CD4-positive, alpha-beta T cell (primary cell): Measurements from ENCODE around the gene PCDH1. TPM values are rescaled to one million over a fixed set of nuclear protein-coding genes. Genes with fewer than 3 reads are reported as not detected.
"Not testable (repeated sequence)": the region's sequence is repeated elsewhere in the genome, so short reads cannot be mapped to it uniquely, and the experiment has no call there.

Experiments
- ATAC-seq: fragments of 200-7000 bp; cut with Tn5 transposase; one replicate; pipeline ENCODE4 v1.10.0; 2022; ENCODE audit warnings: mild to moderate bottlenecking; ENCODE audit not compliant: poor library complexity
- CTCF ChIA-PET: fragments of 350-600 bp; sonication (Branson Sonifier 250); formaldehyde crosslinking; loops from one replicate; lab custom pipeline; 2021; ENCODE audit warnings: antibody characterized with exemption, inconsistent platforms; lab: Charles Lee
- POLR2A ChIA-PET: fragments of 350-600 bp; sonication (Branson Sonifier 250); formaldehyde crosslinking; loops from one replicate; lab custom pipeline; 2021; ENCODE audit warnings: antibody characterized with exemption, inconsistent platforms; lab: Charles Lee
- DNase-seq, 14 experiments: peaks; one replicate each; pipeline ENCODE4 v3.0.0-alpha.2; 2013 to 2020; ENCODE audit warnings: mixed read lengths in 2 of 14
- H3K27ac ChIP-seq, 2 donors: one replicate each; pipeline versions ENCODE4 v1.5.1 to v1.7.0; 2013; ENCODE audit warnings: low read length in 2 of 2, low read depth in 1 of 2, mild to moderate bottlenecking in 1 of 2
- H3K27me3 ChIP-seq, 2 experiments: 1 replicate in 1 of 2; 2 replicates in 1 of 2; pipeline versions ENCODE4 v1.6.1 to v1.7.0; 2013; ENCODE audit warnings: low read length in 2 of 2, control low read depth in 1 of 2, mild to moderate bottlenecking in 1 of 2, moderate library complexity in 1 of 2; ENCODE audit not compliant: insufficient read depth in 2 of 2, control insufficient read depth in 1 of 2
- H3K36me3 ChIP-seq: one replicate; pipeline ENCODE4 v1.6.1; 2013; ENCODE audit warnings: low read length, control low read depth; ENCODE audit not compliant: insufficient read depth
- H3K4me1 ChIP-seq: one replicate; pipeline ENCODE4 v1.6.1; 2013; ENCODE audit warnings: low read length, control low read depth; ENCODE audit not compliant: insufficient read depth
- H3K4me3 ChIP-seq: one replicate; pipeline ENCODE4 v1.5.1; 2013; ENCODE audit warnings: mild to moderate bottlenecking, low read length, moderate library complexity
- H3K9me3 ChIP-seq, 2 experiments: 1 replicate in 1 of 2; 2 replicates in 1 of 2; pipeline versions ENCODE4 v1.6.1 to v1.7.0; 2013; ENCODE audit warnings: low read length in 2 of 2, mild to moderate bottlenecking in 2 of 2, control low read depth in 1 of 2, moderate library complexity in 1 of 2; ENCODE audit not compliant: control insufficient read depth in 1 of 2, insufficient read depth in 1 of 2
- H3K27ac Mint-ChIP-seq: one replicate; pipeline ENCODE4 v1.8.0; 2020; ENCODE audit warnings: mixed read lengths
- H3K27me3 Mint-ChIP-seq: one replicate; pipeline ENCODE4 v1.8.0; 2021; ENCODE audit warnings: mixed read lengths
- H3K36me3 Mint-ChIP-seq: one replicate; pipeline ENCODE4 v1.8.0; 2021; ENCODE audit warnings: low read depth, mixed read lengths
- H3K4me1 Mint-ChIP-seq: one replicate; pipeline ENCODE4 v1.8.0; 2021; ENCODE audit warnings: low read depth, mixed read lengths
- H3K4me3 Mint-ChIP-seq: one replicate; pipeline ENCODE4 v1.8.0; 2020; ENCODE audit warnings: mild to moderate bottlenecking, mixed read lengths
- H3K9me3 Mint-ChIP-seq: one replicate; pipeline ENCODE4 v1.8.0; 2020; ENCODE audit warnings: mixed read lengths
- intact Hi-C, 2 experiments: fragments of 100-400 bp; cut with DNase I in 1 of 2; cut with micrococcal nuclease in 1 of 2; formaldehyde crosslinking; loops; one replicate each; pipeline versions ENCODE4 v1.15.1 to v1.9.0; 2023 to 2025; cut with DNase I, micrococcal nuclease
- total RNA-seq, 174 experiments: library from RNA in 2 of 174; stranded (reverse) in 2 of 174; gene quantifications; one replicate each; pipeline ENCODE4 v1.2.3 and lab custom pipeline; 2021 to 2026
- TF ChIP-seq, protein P1 (sequence below): fragments of 200-600 bp; IDR thresholded peaks from one replicate; pipeline ENCODE4 v1.8.0; 2022; ENCODE audit warnings: antibody characterized with exemption, mild to moderate bottlenecking

Gene PCDH1
- total RNA-seq, 2 experiments from 2014 or later: 0.17 TPM; not detected in 1

DNA sequence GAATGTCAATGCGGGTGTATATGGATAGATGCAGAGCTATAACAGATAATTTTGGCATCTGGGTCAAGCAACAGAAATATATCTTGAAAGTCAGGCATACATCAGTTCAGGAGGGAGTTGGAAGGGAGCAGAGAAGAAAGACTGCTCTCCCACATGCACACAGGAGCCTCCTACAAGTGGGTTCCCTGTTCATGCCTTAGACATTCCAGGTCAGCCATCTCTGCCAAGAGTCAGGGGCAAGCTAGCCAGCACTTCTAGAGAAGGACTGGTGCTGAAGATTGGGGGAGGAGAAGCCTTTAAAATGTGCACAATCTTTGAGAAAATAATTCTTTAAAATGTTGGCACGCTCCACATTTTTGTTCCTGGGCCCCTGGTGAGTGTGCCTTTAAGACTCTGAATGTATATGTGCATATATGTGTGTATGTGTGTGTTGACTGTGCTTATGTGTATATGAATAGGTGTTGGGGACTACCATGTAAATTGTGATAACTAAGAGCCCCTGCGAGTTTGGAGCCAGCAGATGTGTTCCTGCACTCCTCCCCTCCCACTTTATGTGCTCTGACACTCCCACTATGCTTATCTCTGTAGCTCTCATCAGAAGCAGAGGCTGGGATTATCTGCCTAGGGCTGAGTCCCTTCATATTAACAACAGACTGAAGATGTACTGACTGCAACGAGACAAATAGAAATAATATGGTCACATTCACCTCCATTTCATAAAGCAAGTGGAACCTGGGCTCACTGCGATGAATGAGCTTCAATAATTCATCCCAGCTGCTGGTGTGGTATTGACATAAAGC lies 24.0 kb upstream of the PCDH1 start:
- Mint-ChIP-seq H3K9me3 (no peaks in the 10 kb centered on the region), H3K27me3 (peaks cover 29% of the 10 kb centered on the region), H3K4me3 (no peak overlapping the region), H3K4me1 (no peaks in the 10 kb centered on the region), H3K27ac (no peak overlapping the region), H3K36me3 (no peaks in the 10 kb centered on the region)
- intact Hi-C loops: no loop called here
- ATAC-seq: no peak
- H3K4me1 ChIP-seq: no peaks in the 10 kb centered on the region
- no peaks in the 10 kb centered on the region for H3K9me3 ChIP-seq
- H3K4me3 ChIP-seq: no peak overlapping the region
- H3K27me3 ChIP-seq: peaks cover 0 to 4% of the 10 kb centered on the region in 2 experiments
- no peaks in the 10 kb centered on the region for H3K36me3 ChIP-seq
- CTCF ChIA-PET: no interaction called here
- no peak for DNase-seq
- POLR2A ChIA-PET: no interaction called here
- TF ChIP-seq, protein P1, sequence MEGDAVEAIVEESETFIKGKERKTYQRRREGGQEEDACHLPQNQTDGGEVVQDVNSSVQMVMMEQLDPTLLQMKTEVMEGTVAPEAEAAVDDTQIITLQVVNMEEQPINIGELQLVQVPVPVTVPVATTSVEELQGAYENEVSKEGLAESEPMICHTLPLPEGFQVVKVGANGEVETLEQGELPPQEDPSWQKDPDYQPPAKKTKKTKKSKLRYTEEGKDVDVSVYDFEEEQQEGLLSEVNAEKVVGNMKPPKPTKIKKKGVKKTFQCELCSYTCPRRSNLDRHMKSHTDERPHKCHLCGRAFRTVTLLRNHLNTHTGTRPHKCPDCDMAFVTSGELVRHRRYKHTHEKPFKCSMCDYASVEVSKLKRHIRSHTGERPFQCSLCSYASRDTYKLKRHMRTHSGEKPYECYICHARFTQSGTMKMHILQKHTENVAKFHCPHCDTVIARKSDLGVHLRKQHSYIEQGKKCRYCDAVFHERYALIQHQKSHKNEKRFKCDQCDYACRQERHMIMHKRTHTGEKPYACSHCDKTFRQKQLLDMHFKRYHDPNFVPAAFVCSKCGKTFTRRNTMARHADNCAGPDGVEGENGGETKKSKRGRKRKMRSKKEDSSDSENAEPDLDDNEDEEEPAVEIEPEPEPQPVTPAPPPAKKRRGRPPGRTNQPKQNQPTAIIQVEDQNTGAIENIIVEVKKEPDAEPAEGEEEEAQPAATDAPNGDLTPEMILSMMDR: no peak
- no peak overlapping the region for H3K27ac ChIP-seq

DNA sequence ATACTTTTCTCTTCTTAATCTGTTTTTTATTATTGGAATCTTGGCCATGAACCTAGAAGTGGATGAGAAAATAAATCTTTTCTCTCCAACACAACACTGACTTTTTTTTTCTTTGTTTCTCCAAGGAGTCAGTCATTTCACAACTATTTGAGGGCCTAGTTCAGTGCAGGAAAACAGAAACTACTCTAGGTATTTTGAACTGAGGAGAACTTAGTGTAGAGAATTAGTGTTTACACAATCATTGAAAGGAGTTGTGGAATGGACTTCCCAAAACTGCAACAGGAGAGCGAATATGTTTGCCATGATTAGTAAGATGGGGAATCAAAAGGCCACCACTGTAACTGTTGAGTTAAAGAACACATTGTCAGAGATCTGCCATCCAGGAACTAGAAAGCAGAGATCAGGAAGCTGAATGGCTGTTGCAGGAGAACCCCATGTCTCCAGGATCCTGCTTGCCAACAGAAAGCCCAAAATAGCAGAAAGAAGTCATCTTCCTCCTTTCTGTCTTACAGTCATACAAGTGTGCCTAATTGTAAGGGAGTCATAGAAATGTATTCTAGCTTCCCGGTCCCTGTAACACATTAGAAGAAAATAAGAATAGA lies 20.3 kb upstream of the PCDH1 start:
- intact Hi-C loops: no loop called here
- Histone ChIP-seq H3K27me3 (peaks cover 0 to 4% of the 10 kb centered on the region in 2 experiments), H3K27ac (no peak overlapping the region), H3K9me3 (no peaks in the 10 kb centered on the region), H3K4me1 (no peaks in the 10 kb centered on the region), H3K36me3 (no peaks in the 10 kb centered on the region), H3K4me3 (no peak overlapping the region)
- Mint-ChIP-seq H3K9me3 (no peaks in the 10 kb centered on the region), H3K27ac (no peak overlapping the region), H3K4me3 (no peak overlapping the region), H3K4me1 (no peaks in the 10 kb centered on the region), H3K27me3 (peaks cover 27% of the 10 kb centered on the region), H3K36me3 (no peaks in the 10 kb centered on the region)
- ATAC-seq: no peak
- POLR2A ChIA-PET: no interaction called here
- CTCF ChIA-PET: no interaction called here
- DNase-seq: no peak
- TF ChIP-seq, protein P1: no peak

DNA sequence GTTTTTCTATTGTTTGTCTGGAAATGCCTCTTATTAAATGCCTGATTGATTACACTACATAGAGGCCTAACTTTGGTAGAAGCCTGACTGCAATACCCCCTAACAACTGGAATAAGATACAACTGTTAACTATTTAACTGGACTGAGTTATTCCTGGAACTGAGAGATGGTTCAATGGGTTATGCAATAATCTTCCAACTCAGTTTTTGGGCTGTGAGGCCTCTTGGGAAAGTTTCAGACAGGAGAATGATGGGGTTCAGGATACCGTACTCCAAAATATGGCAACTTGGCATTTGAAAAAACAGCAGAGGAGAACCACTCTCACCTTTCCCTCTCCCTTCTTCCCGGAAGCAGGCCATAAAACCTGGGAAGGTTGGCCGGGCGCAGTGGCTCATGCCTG lies 19.2 kb upstream of the PCDH1 start:
- no peaks in the 10 kb centered on the region for H3K4me1 ChIP-seq
- H3K4me1 Mint-ChIP-seq: no peaks in the 10 kb centered on the region
- no peak overlapping the region for H3K4me3 Mint-ChIP-seq
- no peaks in the 10 kb centered on the region for H3K9me3 Mint-ChIP-seq
- H3K36me3 Mint-ChIP-seq: no peaks in the 10 kb centered on the region
- no peak for DNase-seq
- TF ChIP-seq, protein P1: no peak
- H3K27me3 ChIP-seq: no peaks in the 10 kb centered on the region
- H3K27ac Mint-ChIP-seq: no peak overlapping the region
- no peak for ATAC-seq
- ChIA-PET POLR2A (no interaction called here), CTCF (no interaction called here)
- H3K36me3 ChIP-seq: no peaks in the 10 kb centered on the region
- no peak overlapping the region for H3K27ac ChIP-seq
- H3K4me3 ChIP-seq: no peak overlapping the region
- no peaks in the 10 kb centered on the region for H3K9me3 ChIP-seq
- intact Hi-C loops: no loop called here
- H3K27me3 Mint-ChIP-seq: peaks cover 25% of the 10 kb centered on the region

DNA sequence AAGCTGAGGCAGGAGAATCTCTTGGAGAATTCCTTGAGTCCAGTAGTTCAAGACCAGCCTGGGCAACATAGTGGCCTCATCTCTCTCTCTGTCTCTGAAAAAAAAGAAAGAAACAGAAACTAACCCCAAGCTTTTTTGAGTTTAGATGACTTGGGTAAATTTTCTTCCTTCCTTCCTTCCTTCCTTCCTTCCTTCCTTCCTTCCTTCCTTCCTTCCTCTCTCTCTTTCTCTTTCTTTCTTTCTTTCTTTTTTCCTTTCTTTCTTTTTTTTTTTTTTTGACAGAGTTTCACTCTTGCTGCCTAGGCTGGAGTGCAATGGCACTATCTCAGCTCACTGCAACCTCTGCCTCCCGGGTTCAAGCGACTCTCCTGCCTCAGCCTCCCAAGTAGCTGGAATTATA lies 12.2 kb upstream of the PCDH1 start:
- H3K36me3 Mint-ChIP-seq, H3K27ac Mint-ChIP-seq, H3K4me3 Mint-ChIP-seq, H3K9me3 Mint-ChIP-seq, H3K27ac ChIP-seq, H3K4me1 Mint-ChIP-seq, H3K4me3 ChIP-seq, H3K4me1 ChIP-seq, H3K9me3 ChIP-seq, DNase-seq, ATAC-seq, H3K36me3 ChIP-seq, H3K27me3 ChIP-seq: not testable (repeated sequence)
- H3K27me3 Mint-ChIP-seq: peaks cover 35% of the 10 kb centered on the region
- POLR2A ChIA-PET: interaction anchor here (0.6 to 2.5 kb wide), 4 partner anchors 16 to 78 kb away, joined by 3 to 6 read pairs (median 4); partner anchors contain the start of gene RNF14
- CTCF ChIA-PET: interaction anchor here (0.7 to 2.4 kb wide), 3 partner anchors 10 to 11 kb away, joined by 4 to 9 read pairs (median 7); no protein-coding TSS in a partner anchor
- intact Hi-C loops: loop anchor here in 1 of 2 experiments (5.0 kb wide), 1 partner anchor 47 kb away; no protein-coding TSS in a partner anchor
